Right lung (tissue), 5 donors: ENCODE results near the gene TIMP2. TPM values are rescaled to one million over a fixed set of nuclear protein-coding genes. Genes with fewer than 3 reads are reported as not detected.
"Not testable (repeated sequence)": the region's sequence is repeated elsewhere in the genome, so short reads cannot be mapped to it uniquely, and the experiment has no call there.

Experiments
- DNase-seq, 2 donors: peaks; one replicate each; pipeline ENCODE4 v3.0.0-alpha.2; 2013
- polyA plus RNA-seq, 5 donors: library from polyadenylated mRNA; unstranded; fragments of 120-200 nt; gene quantifications; one replicate each; pipeline versions ENCODE4 v1.2.1 to v1.2.3, GENCODE V29; 2013; ENCODE audit warnings: inconsistent platforms in 1 of 5, low replicate concordance in 1 of 5; ENCODE audit not compliant: insufficient read length in 5 of 5, insufficient read depth in 1 of 5

TIMP2 gene
- polyA plus RNA-seq, 5 donors, result 154 to 188 (median 170) TPM

GRCh38 chr17:78911543-78911942 lies 13.6 kb downstream of the TIMP2 start:
- not testable (repeated sequence) for DNase-seq

- no peak for DNase-seq
These were observed 14.5 kb downstream of the TIMP2 start for GRCh38 chr17:78910497-78911284.

GRCh38 chr17:78908426-78908825 lies 16.8 kb downstream of the TIMP2 start:
- no peak for DNase-seq

GRCh38 chr17:78905541-78905940 lies 19.6 kb downstream of the TIMP2 start:
- no peak for DNase-seq

DNA sequence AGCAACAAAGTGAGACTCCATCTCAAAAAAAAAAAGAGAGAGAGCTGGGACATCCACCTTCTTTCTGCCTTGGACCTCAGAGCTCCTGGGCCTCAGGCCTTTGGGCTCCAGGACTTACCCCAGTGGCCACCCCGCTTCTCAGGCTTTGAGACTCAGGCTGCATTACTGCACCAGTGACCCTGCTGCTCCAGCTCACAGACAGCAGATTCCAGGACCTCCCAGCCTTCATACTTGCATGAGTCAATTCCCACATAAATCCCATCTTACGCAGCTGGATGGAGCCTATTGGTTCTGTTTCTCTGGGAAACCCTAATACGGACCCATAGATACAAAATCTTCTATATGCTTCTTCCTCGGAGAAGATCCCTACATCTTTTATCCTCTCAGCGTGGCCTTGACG lies 20.1 kb downstream of the TIMP2 start:
- DNase-seq, result no peak

GRCh38 chr17:78904371-78904770 lies 20.8 kb downstream of the TIMP2 start:
- no peak for DNase-seq

- DNase-seq, result no peak
These were observed 21.9 kb downstream of the TIMP2 start, which contains the start of gene CEP295NL for GRCh38 chr17:78903101-78903779. Gene CEP295NL, minus strand, starts transcription at chr17:78903201. Its CDS starts 1,373 bp downstream, at chr17:78901828.

DNA sequence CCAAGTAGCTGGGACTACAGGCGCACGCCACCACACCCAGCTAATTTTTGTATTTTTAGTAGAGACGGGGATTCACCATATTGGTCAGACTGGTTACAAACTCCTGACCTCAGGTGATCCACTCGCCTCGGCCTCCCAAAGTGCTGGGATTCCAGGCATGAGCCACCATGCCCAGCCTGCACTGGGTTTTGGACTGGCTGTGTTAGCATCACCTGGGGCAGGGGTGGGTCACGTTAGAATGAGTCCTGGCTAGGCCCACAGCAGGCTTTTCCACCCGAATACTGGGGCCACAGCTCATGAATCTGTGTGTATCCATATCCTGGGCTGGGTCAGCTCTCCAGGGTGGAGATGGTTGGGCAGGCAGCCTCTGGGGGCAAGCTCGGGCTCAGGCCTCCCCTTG lies 23.0 kb downstream of the TIMP2 start:
- not testable (repeated sequence) for DNase-seq

- DNase-seq, result no peak
These were observed 23.4 kb downstream of the TIMP2 start for GRCh38 chr17:78901806-78902205.

- no peak for DNase-seq
These were observed 24.4 kb downstream of the TIMP2 start for GRCh38 chr17:78900816-78901215.

- DNase-seq, result no peak
These were observed 25.6 kb downstream of the TIMP2 start for GRCh38 chr17:78899361-78900260.

DNA sequence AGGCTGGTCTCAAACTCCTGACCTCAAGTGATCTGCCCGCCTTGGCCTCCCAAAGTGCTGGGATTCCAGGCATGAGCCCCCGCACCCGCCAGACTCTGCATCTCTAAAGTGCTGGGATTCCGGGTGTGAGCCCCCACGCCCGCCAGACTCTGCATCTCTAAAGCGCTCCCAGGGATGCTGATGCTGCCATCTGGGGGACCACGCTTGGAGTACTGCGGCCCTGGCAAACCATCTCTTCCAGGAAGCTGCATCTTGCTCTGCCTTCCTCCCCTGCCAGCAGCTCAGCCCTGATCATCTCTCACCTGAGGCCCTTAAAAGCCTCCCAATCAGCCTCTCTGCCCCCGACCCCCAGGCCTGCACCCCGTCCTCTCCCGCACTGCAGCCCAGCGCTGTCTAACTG lies 26.2 kb downstream of the TIMP2 start:
- DNase-seq, result no peak

- DNase-seq, result no peak
These were observed 26.9 kb downstream of the TIMP2 start for GRCh38 chr17:78898075-78898836.

GRCh38 chr17:78897664-78898047 lies 27.5 kb downstream of the TIMP2 start:
- no peak for DNase-seq

GRCh38 chr17:78896834-78897663 lies 28.1 kb downstream of the TIMP2 start:
- DNase-seq, result no peak

GRCh38 chr17:78896091-78896833 lies 28.9 kb downstream of the TIMP2 start:
- DNase-seq, result no peak

GRCh38 chr17:78895322-78895721 lies 29.9 kb downstream of the TIMP2 start:
- DNase-seq, result no peak

DNA sequence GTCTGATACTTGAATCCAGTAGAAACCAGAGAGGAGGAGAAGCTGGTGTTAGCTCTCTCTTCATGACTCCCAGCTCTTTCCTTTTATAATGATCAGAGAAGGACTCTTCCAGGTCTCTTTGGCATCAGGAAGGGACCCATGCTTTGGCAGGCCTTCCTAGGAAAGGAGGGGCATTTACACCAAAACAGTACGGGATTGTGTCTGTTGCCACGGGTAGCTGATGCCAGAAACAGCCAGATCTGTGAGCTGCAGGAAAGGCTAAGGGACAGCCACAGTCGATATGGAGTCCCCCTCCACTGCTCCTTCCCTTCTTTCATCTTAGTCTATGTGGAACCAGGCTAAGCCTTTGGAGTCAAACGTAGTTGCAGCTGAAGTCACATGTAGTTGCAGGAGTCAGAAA lies 31.5 kb downstream of the TIMP2 start:
- no peak for DNase-seq

DNA sequence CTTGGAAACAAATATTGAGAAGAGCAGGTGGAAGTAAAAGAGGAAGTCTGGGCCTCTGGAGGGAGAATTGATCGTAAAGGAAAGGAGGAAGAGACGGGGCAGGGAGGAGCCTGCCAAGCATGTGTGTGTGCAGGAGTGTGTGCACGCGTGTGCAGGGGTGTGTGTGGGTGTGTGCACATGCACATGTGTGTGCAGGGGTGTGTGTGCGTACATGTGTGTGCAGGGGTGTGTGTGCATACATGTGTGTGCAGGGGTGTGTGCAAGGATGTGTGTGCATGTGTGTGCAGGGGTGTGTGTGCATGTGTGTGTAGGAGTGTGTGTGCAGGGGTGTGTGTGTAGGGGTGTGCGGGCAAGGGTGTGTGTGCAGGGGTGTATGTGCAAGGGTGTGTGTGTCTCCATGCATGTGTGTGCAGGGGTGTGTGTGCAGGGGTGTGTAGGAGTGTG lies 32.2 kb downstream of the TIMP2 start:
- DNase-seq, result no peak

DNA sequence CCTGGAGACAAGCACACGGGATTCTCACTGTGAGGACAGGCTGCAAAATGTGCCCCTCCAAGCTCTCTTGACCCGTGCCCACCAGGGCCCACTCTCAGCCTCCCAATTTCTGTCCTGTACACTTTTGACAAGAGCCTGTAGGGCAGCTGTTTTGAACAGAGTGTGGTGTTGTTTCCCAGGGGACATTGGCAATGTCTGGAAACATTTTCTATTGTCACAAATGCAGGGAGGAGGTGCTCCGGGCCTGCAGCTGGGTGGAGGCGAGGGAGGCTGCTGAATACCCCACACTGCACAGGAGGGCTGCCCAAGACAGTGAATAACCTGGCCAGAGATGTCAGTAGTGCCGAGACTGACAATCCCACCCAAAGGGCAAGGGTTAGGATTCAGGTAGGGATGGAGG lies 32.7 kb downstream of the TIMP2 start:
- DNase-seq, result no peak
